Urothelium cell line (cell line): Measurements from ENCODE around the gene TMOD2.

Experiments used
- DNase-seq: peaks from one replicate; pipeline ENCODE4 v3.0.0; 2011; ENCODE audit warnings: low spot score, mixed read lengths
- FAIRE-seq: peaks from 2 replicates; lab custom pipeline; 2011; peaks lifted over from hg19 to GRCh38; lab: Jason Lieb, UNC

TMOD2 gene

DNA sequence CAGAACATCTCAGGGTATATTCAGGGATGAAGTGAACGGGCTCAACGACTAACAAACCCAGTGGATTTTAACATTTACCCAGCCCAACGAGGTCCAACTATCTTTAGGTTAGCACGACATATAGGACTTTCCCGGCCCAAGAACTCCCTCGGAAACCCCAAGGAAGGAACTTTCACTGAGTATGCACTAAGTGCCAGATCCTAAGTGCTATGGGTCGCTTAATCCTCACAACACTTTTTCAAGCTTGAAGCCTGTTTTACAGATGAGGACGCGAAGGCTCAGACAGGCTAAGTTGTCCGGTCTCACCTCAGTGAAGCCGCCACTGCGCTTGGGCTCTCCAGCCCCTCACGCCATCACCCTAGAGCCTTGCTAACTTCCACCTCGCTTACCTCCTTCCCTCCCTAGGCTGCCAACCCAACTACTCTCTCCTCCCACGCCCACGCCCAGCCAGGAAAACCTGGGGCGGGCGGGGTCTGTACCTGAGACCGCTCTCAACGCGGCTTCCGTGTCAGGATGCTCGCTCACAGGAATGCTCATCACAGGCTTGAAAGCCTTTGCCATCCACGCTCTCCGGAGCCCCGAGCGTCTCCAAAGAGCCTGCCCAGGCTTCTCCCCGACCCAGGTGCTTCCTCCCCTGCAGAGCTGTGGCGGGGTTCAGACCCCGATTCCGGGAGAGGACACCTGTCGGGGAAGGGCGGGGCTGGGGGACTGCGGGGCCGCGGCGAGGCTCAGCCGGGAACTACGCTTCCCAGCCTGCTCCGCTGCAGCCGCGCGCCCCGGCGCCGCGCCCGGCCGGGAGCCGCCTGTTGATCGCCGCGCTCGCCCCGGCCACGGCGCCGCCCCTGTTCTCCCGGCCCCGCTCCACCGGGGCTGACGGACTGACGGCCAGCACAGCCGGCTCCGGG is at the start of gene TMOD2:
Gene TMOD2, plus strand, starts transcription at position 806 of the 905 bp plus-strand sequence. CDS start 14,845 bp downstream, outside the sequence.
- peak; percentile 63 for DNase-seq
- FAIRE-seq: no peak

DNA sequence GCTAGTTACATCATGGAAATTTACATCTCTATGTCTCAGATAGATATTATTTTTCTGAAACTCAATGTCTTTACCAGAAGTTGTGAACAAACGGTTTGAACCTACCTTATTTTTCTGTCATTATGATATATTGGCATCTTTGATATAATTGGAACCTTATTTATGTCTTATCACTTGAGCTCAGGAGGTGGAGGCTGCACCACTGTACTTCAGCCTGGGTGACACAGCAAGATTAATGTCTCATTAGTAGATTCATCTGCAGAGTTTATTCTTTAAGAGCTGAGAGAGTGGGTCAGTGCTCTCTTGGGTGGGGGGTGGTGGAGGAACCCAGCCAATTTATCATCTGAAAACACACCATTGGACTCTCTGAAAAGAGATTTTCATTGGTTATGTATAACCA is 48.7 kb upstream of the TMOD2 start:
- DNase-seq (no peak), FAIRE-seq (no peak)

DNA sequence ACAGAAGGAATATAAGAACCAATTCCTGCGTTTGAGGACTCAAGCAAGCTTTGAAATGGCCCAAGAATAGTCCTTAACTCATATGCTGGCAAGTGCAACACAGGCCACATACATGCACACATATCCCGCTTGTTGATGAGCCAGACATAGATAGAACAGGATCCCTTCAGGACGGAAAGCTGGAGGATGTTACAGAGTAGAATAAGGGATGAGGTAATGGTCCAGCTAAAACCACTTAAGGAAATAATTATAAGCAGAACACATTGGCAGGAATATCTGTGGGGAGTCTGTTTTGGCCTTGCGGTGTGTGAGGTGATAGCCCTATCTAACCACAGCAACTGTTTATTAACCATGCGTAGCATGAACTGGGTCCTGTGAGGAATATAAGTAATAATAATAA is 45.1 kb upstream of the TMOD2 start:
- FAIRE-seq (no peak), DNase-seq (no peak)

GRCh38 chr15:51706926-51707608 is 44.3 kb upstream of the TMOD2 start:
- FAIRE-seq (no peak), DNase-seq (no peak)

DNA sequence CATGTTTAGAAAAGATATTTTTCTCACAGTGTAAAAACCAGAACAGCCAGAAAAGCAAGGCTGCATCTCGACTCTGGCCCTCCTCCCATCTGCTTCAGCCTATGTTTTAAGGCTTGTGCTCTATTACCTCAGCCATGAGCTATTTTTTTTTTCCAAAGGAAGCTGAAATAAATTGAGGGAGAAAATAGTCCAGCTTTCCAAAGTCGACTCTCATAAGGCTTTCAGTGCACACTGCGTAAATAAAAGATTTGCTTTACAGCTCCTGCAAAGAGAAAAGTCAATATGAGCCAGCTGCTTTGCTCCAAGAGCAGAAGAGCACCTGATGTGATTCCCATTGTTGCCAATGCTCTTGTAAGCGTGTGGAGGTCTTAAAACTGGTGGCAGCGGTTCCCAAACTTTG is 43.4 kb upstream of the TMOD2 start:
- FAIRE-seq: no peak

DNA sequence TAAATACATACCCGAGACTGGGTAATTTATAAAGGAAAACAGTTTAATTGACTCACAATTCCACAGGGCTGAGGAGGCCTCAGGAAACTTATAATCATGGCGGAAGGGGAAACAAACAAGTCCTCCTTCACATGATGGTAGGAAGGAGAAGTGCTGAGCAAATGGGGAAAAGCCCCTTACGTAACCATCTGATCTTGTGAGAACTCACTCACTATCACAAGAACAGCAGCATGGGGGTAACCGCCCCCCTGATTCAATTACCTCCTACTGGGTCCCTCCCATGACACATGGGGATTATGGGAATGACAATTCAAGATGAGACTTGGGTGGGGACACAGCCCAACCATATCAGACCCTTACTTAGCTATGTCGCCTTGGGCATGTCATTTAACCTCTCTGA is 42.4 kb upstream of the TMOD2 start:
- no peak for FAIRE-seq
- DNase-seq: no peak

More for the DNA sequence above, 43.4 kb upstream of the TMOD2 start:
- no peak for DNase-seq

DNA sequence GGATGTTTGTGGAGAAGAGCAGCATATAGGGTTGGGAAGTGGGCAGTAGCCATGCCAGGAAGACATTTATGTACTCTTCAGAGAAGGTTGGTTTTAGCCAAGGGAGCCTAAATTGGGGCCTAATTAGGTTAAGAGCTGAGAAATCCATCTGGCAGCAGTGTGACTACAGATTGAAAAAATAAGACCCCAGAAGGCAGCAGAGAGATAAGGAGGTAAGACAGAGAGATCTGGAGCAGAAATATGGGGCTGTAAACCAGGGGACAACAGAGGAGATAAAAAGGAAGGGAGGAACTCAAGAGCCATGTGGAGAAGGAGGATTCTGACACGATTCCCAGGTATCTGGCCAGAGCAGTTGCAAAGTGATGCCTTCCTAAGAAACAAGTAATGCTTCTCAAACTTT is 37.2 kb upstream of the TMOD2 start:
- DNase-seq: no peak
- FAIRE-seq: no peak

DNA sequence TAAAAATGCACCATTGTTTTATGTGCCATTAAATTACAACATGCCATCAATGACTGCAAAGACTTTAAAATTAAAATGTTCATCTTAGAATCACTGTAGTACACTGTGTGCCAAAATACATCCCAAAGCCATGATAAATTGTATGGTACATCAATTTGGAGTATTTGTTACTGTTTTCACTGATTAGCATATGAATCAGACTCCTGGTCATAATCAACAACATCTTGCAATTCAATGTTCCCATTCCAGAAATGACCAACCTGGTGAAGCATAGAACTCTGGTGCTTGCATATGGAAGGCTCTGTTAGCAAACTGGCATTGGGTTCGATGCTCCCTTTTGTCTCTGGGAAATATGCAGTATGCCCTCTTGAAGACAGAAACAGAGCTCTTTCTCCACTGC is 36.5 kb upstream of the TMOD2 start:
- DNase-seq (no peak), FAIRE-seq (no peak)

GRCh38 chr15:51718219-51718618 is 33.2 kb upstream of the TMOD2 start:
- FAIRE-seq (no peak), DNase-seq (no peak)

GRCh38 chr15:51718746-51719145 is 32.7 kb upstream of the TMOD2 start:
- no peak for FAIRE-seq
- DNase-seq: no peak

DNA sequence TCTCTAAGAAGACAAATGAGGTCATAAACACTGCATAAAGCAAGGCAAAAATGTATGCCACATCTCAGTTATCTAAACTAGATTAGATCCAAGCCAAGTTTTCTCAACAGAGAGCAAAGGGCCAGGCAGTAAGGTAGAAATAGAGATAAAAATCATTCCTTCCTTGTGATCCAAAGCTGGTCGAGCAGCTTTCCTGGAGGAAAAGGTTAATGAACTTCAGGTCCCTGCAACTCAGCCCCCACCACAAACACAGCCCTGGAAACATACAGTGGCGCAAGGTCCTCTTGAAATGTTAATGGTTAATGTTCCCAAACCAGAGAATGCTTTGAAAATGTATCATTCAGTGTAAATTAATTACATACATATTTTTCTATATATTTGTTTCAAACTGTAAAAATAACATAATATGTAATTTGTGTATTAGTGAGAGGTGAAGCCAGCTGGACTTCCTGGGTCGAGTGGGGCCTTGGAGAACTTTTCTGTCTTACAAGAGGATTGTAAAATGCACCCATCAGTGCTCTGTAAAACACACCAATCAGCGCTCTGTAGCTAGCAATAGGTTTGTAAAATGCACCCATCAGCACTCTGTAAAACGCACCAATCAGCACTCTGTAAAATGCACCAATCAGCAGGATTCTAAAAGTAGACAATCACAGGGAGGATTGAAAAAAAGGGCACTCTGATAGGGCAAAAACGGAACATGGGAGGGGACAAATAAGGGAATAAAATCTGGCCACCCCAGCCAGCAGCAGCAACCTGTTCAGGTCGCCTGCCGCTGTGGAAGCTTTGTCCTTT is 31.0 kb upstream of the TMOD2 start:
- no peak for DNase-seq
- FAIRE-seq: no peak

- FAIRE-seq: no peak
- DNase-seq: no peak
These were observed 30.0 kb upstream of the TMOD2 start for GRCh38 chr15:51721199-51721960.

- FAIRE-seq (no peak), DNase-seq (no peak)
These were observed 27.2 kb upstream of the TMOD2 start for GRCh38 chr15:51724199-51724598.

- no peak for FAIRE-seq
- no peak for DNase-seq
These were observed 26.7 kb upstream of the TMOD2 start for GRCh38 chr15:51724673-51725072.

- no peak for FAIRE-seq
These were observed 24.9 kb upstream of the TMOD2 start for GRCh38 chr15:51726302-51727073.

DNA sequence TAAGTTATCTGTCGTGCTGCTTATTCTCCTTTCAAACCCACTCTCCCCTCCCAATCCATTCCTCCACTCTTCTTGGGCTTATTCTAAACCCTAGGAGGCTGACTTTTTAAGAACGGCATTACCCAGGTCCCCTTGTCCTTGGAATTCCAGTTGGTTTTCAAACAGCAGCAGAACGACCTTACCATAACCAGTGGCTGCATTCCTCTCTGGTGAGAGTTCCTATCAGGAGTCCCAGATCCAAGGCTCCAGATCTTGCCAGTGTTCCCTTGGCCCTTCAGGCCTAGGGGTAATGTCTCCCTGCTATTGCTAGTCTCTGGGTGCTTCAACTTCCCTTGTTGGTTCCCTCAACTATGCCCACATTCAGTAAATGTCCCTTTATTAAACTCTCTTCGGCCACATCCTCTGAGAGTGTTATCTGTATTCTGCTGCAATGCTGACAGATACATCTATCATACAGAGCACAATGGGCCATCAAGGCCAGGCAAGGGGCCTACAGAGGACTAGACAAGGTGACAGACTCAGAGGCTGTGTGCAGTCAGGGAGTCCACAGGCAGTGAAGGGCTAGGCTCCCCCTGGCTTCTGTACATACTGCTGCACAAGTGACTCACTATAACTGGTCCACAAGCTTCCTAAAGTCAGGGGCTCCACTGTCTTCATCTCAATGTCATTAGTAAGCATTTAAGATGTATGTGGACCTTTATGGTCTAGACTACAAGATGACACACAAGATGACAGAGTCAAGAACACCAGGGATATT is 24.1 kb upstream of the TMOD2 start:
- FAIRE-seq: no peak
- DNase-seq: peak; percentile 6

More at GRCh38 chr15:51726302-51727073, 24.9 kb upstream of the TMOD2 start:
- DNase-seq: peak; percentile 84

GRCh38 chr15:51731549-51732267 is 19.7 kb upstream of the TMOD2 start:
- no peak for FAIRE-seq
- no peak for DNase-seq

DNA sequence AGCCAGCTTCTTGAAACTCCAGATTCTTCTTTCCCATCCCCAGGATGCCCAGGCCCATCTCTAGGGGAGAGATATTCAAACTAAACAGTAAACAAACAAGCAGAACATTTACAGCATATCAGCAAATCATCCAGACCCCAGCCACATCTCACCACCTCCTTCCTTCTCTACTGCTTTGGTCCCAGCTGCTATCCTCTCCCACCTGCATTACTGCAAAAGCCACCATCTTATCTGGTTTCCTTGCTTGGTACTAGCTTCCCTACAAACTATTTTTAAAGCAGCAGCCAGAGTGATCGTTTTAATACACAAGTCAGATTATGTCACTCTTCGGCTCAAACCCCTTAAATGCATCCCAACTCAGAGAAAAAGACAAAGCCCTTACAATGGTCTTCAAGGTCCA is 18.8 kb upstream of the TMOD2 start:
- DNase-seq: no peak
- FAIRE-seq: no peak
